CD4-positive, alpha-beta memory T cell (primary cell): ENCODE data around the gene MAPK14. TPM values are rescaled to one million over a fixed set of nuclear protein-coding genes. Genes with fewer than 3 reads are reported as not detected.

ENCODE experiments used
- polyA plus RNA-seq, 2 donors: library from polyadenylated mRNA; unstranded; fragments of 300-500 nt; fragmentation: Illumina TruSeq; gene quantifications; one replicate each; pipeline ENCODE4 v1.2.3, GENCODE V29; 2021
- total RNA-seq, 2 experiments: library from RNA; stranded (reverse); gene quantifications; one replicate each; pipeline ENCODE4 v1.2.3, GENCODE V29; 2021

The MAPK14 gene
- total and polyA plus RNA-seq, 4 experiments from 2014 or later = 38.5 to 64.3 (median 53.8) TPM

Other genes with a start within 250 kb of the MAPK14 start
- gene CLPSL1, start 246.8 kb upstream of the MAPK14 start, total RNA-seq = not detected
- gene CLPSL1, start 246.8 kb upstream of the MAPK14 start, polyA plus RNA-seq = not detected
- gene CLPS, start 230.5 kb upstream of the MAPK14 start, total RNA-seq = not detected
- gene CLPS, start 230.5 kb upstream of the MAPK14 start, polyA plus RNA-seq = not detected
- gene LHFPL5, start 222.5 kb upstream of the MAPK14 start, total RNA-seq = not detected
- gene LHFPL5, start 222.5 kb upstream of the MAPK14 start, polyA plus RNA-seq = not detected
- gene SRPK1, start 106.7 kb upstream of the MAPK14 start, total RNA-seq = 10 to 100 TPM; 47.6 to 52.0 TPM
- 10 to 100 TPM; 51.2 to 57.5 TPM for gene SRPK1, start 106.7 kb upstream of the MAPK14 start, polyA plus RNA-seq
- gene SLC26A8, start 3.2 kb upstream of the MAPK14 start, total RNA-seq = under 1 TPM in 1 of 2 experiments, not detected in 1; 0.09 TPM
- gene SLC26A8, start 3.2 kb upstream of the MAPK14 start, polyA plus RNA-seq = not detected
- gene MAPK13, start 102.7 kb downstream of the MAPK14 start, total RNA-seq = 10 to 100 TPM; 29.6 to 30.4 TPM
- gene MAPK13, start 102.7 kb downstream of the MAPK14 start, polyA plus RNA-seq = 10 to 100 TPM; 29.1 to 36.8 TPM
- 10 to 100 TPM; 36.2 to 36.7 TPM for gene BRPF3, start 168.9 kb downstream of the MAPK14 start, total RNA-seq
- 1 to 10 TPM; 1.8 to 7.9 TPM for gene BRPF3, start 168.9 kb downstream of the MAPK14 start, polyA plus RNA-seq
- gene PNPLA1, start 242.3 kb downstream of the MAPK14 start, total RNA-seq = under 1 TPM in 1 of 2 experiments, not detected in 1; 0.42 TPM
- not detected for gene PNPLA1, start 242.3 kb downstream of the MAPK14 start, polyA plus RNA-seq